Measurements from ENCODE around the gene TLCD3B. TPM values are rescaled to one million over a fixed set of nuclear protein-coding genes. Genes with fewer than 3 reads are reported as not detected.

Gene TLCD3B
- total RNA-seq, 1 experiment from 2014 or later = 0.47 TPM

- no peaks in the 10 kb centered on the region for H3K9me3 ChIP-seq (ENCODE audit: low read length)
- peaks cover 47% of the 10 kb centered on the region for H3K79me2 ChIP-seq (ENCODE audit: low read length)
- H3K9ac ChIP-seq (ENCODE audit: low read length) = no peak overlapping the region
- H3K4me2 ChIP-seq (ENCODE audit: low read length) = no peak overlapping the region
- H3K36me3 ChIP-seq (ENCODE audit: low read depth, low read length) = peaks cover 39% of the 10 kb centered on the region
- no peaks in the 10 kb centered on the region for H3F3A ChIP-seq (ENCODE audit: low read length, unreplicated experiment)
- H4K20me1 ChIP-seq (ENCODE audit: low read length) = peaks cover 26% of the 10 kb centered on the region
- TF ChIP-seq, protein P1, sequence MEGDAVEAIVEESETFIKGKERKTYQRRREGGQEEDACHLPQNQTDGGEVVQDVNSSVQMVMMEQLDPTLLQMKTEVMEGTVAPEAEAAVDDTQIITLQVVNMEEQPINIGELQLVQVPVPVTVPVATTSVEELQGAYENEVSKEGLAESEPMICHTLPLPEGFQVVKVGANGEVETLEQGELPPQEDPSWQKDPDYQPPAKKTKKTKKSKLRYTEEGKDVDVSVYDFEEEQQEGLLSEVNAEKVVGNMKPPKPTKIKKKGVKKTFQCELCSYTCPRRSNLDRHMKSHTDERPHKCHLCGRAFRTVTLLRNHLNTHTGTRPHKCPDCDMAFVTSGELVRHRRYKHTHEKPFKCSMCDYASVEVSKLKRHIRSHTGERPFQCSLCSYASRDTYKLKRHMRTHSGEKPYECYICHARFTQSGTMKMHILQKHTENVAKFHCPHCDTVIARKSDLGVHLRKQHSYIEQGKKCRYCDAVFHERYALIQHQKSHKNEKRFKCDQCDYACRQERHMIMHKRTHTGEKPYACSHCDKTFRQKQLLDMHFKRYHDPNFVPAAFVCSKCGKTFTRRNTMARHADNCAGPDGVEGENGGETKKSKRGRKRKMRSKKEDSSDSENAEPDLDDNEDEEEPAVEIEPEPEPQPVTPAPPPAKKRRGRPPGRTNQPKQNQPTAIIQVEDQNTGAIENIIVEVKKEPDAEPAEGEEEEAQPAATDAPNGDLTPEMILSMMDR (conservative IDR thresholded peaks at IDR 0.05; ENCODE audit: low read depth, low read length) = no peak
- TF ChIP-seq EZH2 (IDR thresholded peaks at IDR 0.05; ENCODE audit: low read length, unreplicated experiment) (no peak), EZH2phosphoT487 (IDR thresholded peaks at IDR 0.05; ENCODE audit: borderline replicate concordance, low read length) (no peak)
- no peak for ATAC-seq
- H3K9me2 ChIP-seq (replicated peaks; ENCODE audit: low read length) = no peaks in the 10 kb centered on the region
- BruUV-seq (replicated peaks) = no TSS peak
- ChIA-PET POLR2A (ENCODE audit: unreplicated experiment) (no interaction called here), CTCF (no interaction called here)
- H3K4me3 ChIP-seq (ENCODE audit: low read length) = no peak overlapping the region
- no peak for DNase-seq
- H2AFZ ChIP-seq (ENCODE audit: low read length) = no peak overlapping the region
- intact Hi-C loops (cut with micrococcal nuclease) = no loop called here
- H3K27ac ChIP-seq (ENCODE audit: low read length) = no peak overlapping the region
- no peaks in the 10 kb centered on the region for H3K27me3 ChIP-seq (ENCODE audit: low read length)
- H3K4me1 ChIP-seq (ENCODE audit: insufficient read depth, low read length) = peaks cover 22% of the 10 kb centered on the region
Measured at GRCh38 chr16:29978564-29979270, 52.4 kb downstream of the TLCD3B start.

- Histone ChIP-seq H3K4me2 (ENCODE audit: low read length) (no peak overlapping the region), H3K9me2 (replicated peaks; ENCODE audit: low read length) (no peaks in the 10 kb centered on the region), H3K4me3 (ENCODE audit: low read length) (no peak overlapping the region), H3K79me2 (ENCODE audit: low read length) (peaks cover 47% of the 10 kb centered on the region), H3K9me3 (ENCODE audit: low read length) (no peaks in the 10 kb centered on the region), H3F3A (ENCODE audit: low read length, unreplicated experiment) (no peaks in the 10 kb centered on the region), H3K27me3 (ENCODE audit: low read length) (no peaks in the 10 kb centered on the region), H4K20me1 (ENCODE audit: low read length) (peaks cover 26% of the 10 kb centered on the region), H3K36me3 (ENCODE audit: low read depth, low read length) (peaks cover 39% of the 10 kb centered on the region), H3K9ac (ENCODE audit: low read length) (no peak overlapping the region), H3K4me1 (ENCODE audit: insufficient read depth, low read length) (peaks cover 22% of the 10 kb centered on the region), H3K27ac (ENCODE audit: low read length) (no peak overlapping the region), H2AFZ (ENCODE audit: low read length) (no peak overlapping the region)
- POLR2A ChIA-PET (ENCODE audit: unreplicated experiment) = no interaction called here
- no peak for DNase-seq
- no TSS peak for BruUV-seq (replicated peaks)
- no peak for ATAC-seq
- CTCF ChIA-PET = no interaction called here
- TF ChIP-seq, protein P1 (conservative IDR thresholded peaks at IDR 0.05; ENCODE audit: low read depth, low read length) = no peak
- TF ChIP-seq EZH2 (IDR thresholded peaks at IDR 0.05; ENCODE audit: low read length, unreplicated experiment) (no peak), EZH2phosphoT487 (IDR thresholded peaks at IDR 0.05; ENCODE audit: borderline replicate concordance, low read length) (no peak)
- intact Hi-C loops (cut with micrococcal nuclease) = no loop called here
Measured at GRCh38 chr16:29978081-29978480, 53.0 kb downstream of the TLCD3B start.

- no peaks in the 10 kb centered on the region for H3F3A ChIP-seq (ENCODE audit: low read length, unreplicated experiment)
- H2AFZ ChIP-seq (ENCODE audit: low read length) = no peak overlapping the region
- H3K9ac ChIP-seq (ENCODE audit: low read length) = no peak overlapping the region
- H3K9me3 ChIP-seq (ENCODE audit: low read length) = no peaks in the 10 kb centered on the region
- H3K27ac ChIP-seq (ENCODE audit: low read length) = no peak overlapping the region
- H3K4me1 ChIP-seq (ENCODE audit: insufficient read depth, low read length) = peaks cover 22% of the 10 kb centered on the region
- ATAC-seq (no peak), DNase-seq (no peak)
- intact Hi-C loops (cut with micrococcal nuclease) = no loop called here
- TF ChIP-seq, protein P1 (conservative IDR thresholded peaks at IDR 0.05; ENCODE audit: low read depth, low read length) = no peak
- TF ChIP-seq EZH2phosphoT487 (IDR thresholded peaks at IDR 0.05; ENCODE audit: borderline replicate concordance, low read length) (no peak), EZH2 (IDR thresholded peaks at IDR 0.05; ENCODE audit: low read length, unreplicated experiment) (no peak)
- H4K20me1 ChIP-seq (ENCODE audit: low read length) = peaks cover 26% of the 10 kb centered on the region
- H3K27me3 ChIP-seq (ENCODE audit: low read length) = no peaks in the 10 kb centered on the region
- CTCF ChIA-PET = no interaction called here
- POLR2A ChIA-PET (ENCODE audit: unreplicated experiment) = no interaction called here
- peak overlapping the region; percentile 98 for H3K4me2 ChIP-seq (ENCODE audit: low read length)
- no TSS peak for BruUV-seq (replicated peaks)
- H3K4me3 ChIP-seq (ENCODE audit: low read length) = peak overlapping the region; percentile 98; the same call in 1 of the 2 replicates
- no peaks in the 10 kb centered on the region for H3K9me2 ChIP-seq (replicated peaks; ENCODE audit: low read length)
- H3K79me2 ChIP-seq (ENCODE audit: low read length) = peaks cover 47% of the 10 kb centered on the region
- peaks cover 37% of the 10 kb centered on the region for H3K36me3 ChIP-seq (ENCODE audit: low read depth, low read length)
Measured at GRCh38 chr16:29977063-29977825, 53.8 kb downstream of the TLCD3B start.

Measured in PC-3 (cell line).